Right lobe of liver (tissue), 4 donors: ENCODE measurements around the gene SMIM28.

ENCODE experiments used
- POLR2A ChIP-seq: fragments of 450-650 bp; IDR thresholded peaks from one replicate; pipeline ENCODE4 v1.6.1; 2017; ENCODE audit warnings: antibody characterized with exemption, mild to moderate bottlenecking
- TF ChIP-seq, protein P1 (sequence below), 4 donors: fragments of 200-600 bp in 3 of 4; fragments of 450-650 bp in 1 of 4; IDR thresholded peaks; one replicate each; pipeline versions ENCODE4 v1.5.1 to v1.8.0; 2016 to 2022; ENCODE audit warnings: antibody characterized with exemption in 4 of 4, mild to moderate bottlenecking in 2 of 4
- donor health status: DM: no; HTN: no; CAD: no.
- donor health status: DM: no; HTN: no; CAD: no.
- donor health status: DM: no; HTN: yes; CAD: no.

DNA sequence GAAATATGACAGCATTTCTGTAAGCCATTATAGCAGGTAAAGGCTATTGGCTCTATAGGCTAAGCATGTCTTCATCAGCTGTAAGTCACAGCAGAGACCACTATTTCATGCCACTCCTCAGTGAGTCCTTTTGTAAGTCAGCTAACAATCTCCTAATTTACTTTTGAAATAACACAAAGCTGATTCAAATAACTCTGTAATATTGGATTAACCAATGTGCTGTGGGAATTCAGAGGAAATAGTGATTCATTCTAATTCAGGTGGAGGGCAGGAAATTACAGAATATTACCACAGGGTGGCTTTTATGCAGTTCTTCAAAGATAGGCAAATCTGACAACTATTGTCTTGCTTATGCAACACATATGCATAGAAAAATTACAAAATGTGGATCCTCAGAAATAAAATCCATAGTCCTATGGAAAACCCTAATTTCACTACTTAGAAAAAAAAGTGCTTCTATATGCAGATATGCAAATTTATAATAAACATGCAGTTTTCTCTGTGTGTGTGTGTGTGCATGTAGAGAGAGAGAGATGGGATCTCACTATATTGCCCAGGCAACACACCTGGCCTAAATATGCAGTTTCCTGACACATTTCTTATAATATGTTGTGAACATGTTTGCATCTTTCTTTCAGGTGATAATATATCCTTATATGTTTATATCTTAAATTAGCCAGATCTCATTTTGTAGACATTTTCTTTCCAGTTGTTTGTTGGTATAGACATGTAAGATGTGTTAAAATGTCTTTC, 4.8 kb upstream of the SMIM28 start:
- TF ChIP-seq, protein P1, sequence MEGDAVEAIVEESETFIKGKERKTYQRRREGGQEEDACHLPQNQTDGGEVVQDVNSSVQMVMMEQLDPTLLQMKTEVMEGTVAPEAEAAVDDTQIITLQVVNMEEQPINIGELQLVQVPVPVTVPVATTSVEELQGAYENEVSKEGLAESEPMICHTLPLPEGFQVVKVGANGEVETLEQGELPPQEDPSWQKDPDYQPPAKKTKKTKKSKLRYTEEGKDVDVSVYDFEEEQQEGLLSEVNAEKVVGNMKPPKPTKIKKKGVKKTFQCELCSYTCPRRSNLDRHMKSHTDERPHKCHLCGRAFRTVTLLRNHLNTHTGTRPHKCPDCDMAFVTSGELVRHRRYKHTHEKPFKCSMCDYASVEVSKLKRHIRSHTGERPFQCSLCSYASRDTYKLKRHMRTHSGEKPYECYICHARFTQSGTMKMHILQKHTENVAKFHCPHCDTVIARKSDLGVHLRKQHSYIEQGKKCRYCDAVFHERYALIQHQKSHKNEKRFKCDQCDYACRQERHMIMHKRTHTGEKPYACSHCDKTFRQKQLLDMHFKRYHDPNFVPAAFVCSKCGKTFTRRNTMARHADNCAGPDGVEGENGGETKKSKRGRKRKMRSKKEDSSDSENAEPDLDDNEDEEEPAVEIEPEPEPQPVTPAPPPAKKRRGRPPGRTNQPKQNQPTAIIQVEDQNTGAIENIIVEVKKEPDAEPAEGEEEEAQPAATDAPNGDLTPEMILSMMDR (IDR thresholded peaks at IDR 0.05): peak; percentile 11 to 31 (median 21)
- TF ChIP-seq POLR2A: no peak
